Adrenal gland (tissue), 12 donors: ENCODE measurements around the gene ZNF672. TPM values are rescaled to one million over a fixed set of nuclear protein-coding genes. Genes with fewer than 3 reads are reported as not detected.
A peak's percentile ranks its signal among the peaks of the same experiment; 100 is the strongest.

Experiments used
- DNase-seq, 7 donors: peaks; one replicate each; pipeline ENCODE4 v3.0.0-alpha.2; 2019 to 2020
- H3K27ac ChIP-seq, 5 donors: fragments of 200-600 bp; sonication (generic) in 4 of 5; 1 replicate in 3 of 5; 2 replicates in 2 of 5; pipeline versions ENCODE4 v1.5.1 to v1.8.0; 2016 to 2020; ENCODE audit warnings: mild to moderate bottlenecking in 1 of 5
- H3K27me3 ChIP-seq: fragments of 200-600 bp; 2 replicates; pipeline ENCODE4 v1.8.0; 2021
- H3K36me3 ChIP-seq, 2 donors: fragments of 200-600 bp; replicated peaks in 1 of 2; 1 replicate in 1 of 2; 2 replicates in 1 of 2; pipeline versions ENCODE4 v1.5.1 to v1.8.0; 2018 to 2022
- H3K4me1 ChIP-seq, 2 donors: fragments of 200-600 bp; replicated peaks in 1 of 2; 1 replicate in 1 of 2; 2 replicates in 1 of 2; pipeline versions ENCODE4 v1.5.1 to v1.8.0; 2018 to 2021
- H3K4me3 ChIP-seq, 4 donors: fragments of 200-600 bp; sonication (generic) in 3 of 4; one replicate each; pipeline ENCODE4 v1.5.1; 2016 to 2018
- H3K9me3 ChIP-seq, 3 donors: fragments of 200-600 bp; sonication (generic) in 1 of 3; replicated peaks in 1 of 3; 1 replicate in 2 of 3; 2 replicates in 1 of 3; pipeline versions ENCODE4 v1.5.1 to v1.8.0; 2016 to 2021
- CTCF ChIP-seq, 6 experiments: fragments of 450-650 bp in 4 of 6; fragments of 200-600 bp in 2 of 6; sonication (generic) in 1 of 6; IDR thresholded peaks; 1 replicate in 5 of 6; 2 replicates in 1 of 6; pipeline versions ENCODE4 v1.5.1 to v1.8.0; 2016 to 2021; ENCODE audit warnings: antibody characterized with exemption in 6 of 6, mild to moderate bottlenecking in 2 of 6, moderate library complexity in 1 of 6
- POLR2A ChIP-seq, 2 donors: fragments of 450-650 bp; IDR thresholded peaks; one replicate each; pipeline ENCODE4 v1.6.1; 2017; ENCODE audit warnings: antibody characterized with exemption in 2 of 2, mild to moderate bottlenecking in 2 of 2, moderate library complexity in 1 of 2
- WGBS, 4 donors: extraction: QIAGEN DNeasy Blood & Tissue Kit in 2 of 4; methylation state at CpG; one replicate each; pipeline versions ENCODE4 v1.1.5 to v1.1.7; 2013 to 2017; 5-methylcytosine and 5-hydroxymethylcytosine counted together
- intact Hi-C, 2 donors: fragments of 100-400 bp; cut with DNase I; formaldehyde crosslinking; loops; one replicate each; pipeline versions ENCODE4 v1.14.1 to v1.15.0; 2022 to 2023
- polyA plus RNA-seq, 3 donors: library from polyadenylated mRNA; stranded (reverse); fragments of 200-250 nt in 2 of 3; fragments of 350-450 nt in 1 of 3; fragmentation: Illumina TruSeq in 1 of 3; extraction: RNeasy Lipid Tissue Mini Kit (QIAGEN cat#74804) in 1 of 3; gene quantifications; one replicate each; pipeline ENCODE4 v1.2.3, GENCODE V29; 2013 to 2014
- total RNA-seq, 9 donors: library from RNA; depleted of rRNA in 4 of 9; stranded (reverse); fragments of >200 nt in 4 of 9; fragments of 120-200 nt in 1 of 9; fragmentation: NEBNext Ultra II Directional in 1 of 9; extraction: Animal tissue kit (Norgen Biotek cat#: 25700) in 1 of 9; gene quantifications; one replicate each; pipeline versions ENCODE4 v1.1.0 to v1.2.4, GENCODE V29; 2013 to 2023
- donor health status: healthy with polysubstance abuse.
- donor health status: Bipolar disorder and iron deficiency.
- donor health status: DM: yes; HTN: yes; CAD: no.
- donor health status: DM: no; HTN: no; CAD: no.
- donor health status: DM: no; HTN: no; CAD: no.
- donor health status: DM: yes; HTN: yes; CAD: no.

Gene ZNF672
- total and polyA plus RNA-seq, 12 donors = 9.5 to 47.5 (median 29.3) TPM

DNA sequence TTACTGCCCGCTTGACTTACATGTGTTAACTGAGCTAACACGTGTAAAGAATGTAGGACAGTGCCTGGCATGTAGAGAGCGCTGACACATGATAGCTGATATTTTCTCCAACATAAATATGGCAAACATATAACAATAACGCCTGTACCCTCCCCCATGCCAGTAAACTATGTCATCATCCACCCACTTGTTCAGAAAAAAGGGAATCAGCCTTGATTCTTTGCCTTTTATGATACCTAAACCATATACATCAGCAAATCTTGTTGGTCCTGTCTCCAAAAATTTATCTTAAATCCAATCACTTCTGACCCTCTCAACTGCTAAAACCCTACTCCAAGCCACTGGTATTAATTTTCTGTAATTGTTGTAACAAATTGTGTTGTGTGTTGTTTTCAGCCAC lies 22.0 kb downstream of the ZNF672 start:
- 62 to 73% (median 67%) methylated on average over 4 of the region's 4 CpGs for WGBS, 4 donors
- Histone ChIP-seq H3K9me3 (no peaks in the 10 kb centered on the region), H3K36me3 (no peaks in the 10 kb centered on the region), H3K4me3 (no peak overlapping the region), H3K4me1 (peaks cover 20 to 21% of the 10 kb centered on the region in 2 donors), H3K27me3 (no peaks in the 10 kb centered on the region), H3K27ac (peak overlapping the region; percentile 90 to 94 (median 93))
- peak in 1 of 7 donors; percentile 47 for DNase-seq
- TF ChIP-seq CTCF (IDR thresholded peaks at IDR 0.05) = no peak
- no peak for TF ChIP-seq POLR2A (IDR thresholded peaks at IDR 0.05)
- intact Hi-C loops = no loop called here

DNA sequence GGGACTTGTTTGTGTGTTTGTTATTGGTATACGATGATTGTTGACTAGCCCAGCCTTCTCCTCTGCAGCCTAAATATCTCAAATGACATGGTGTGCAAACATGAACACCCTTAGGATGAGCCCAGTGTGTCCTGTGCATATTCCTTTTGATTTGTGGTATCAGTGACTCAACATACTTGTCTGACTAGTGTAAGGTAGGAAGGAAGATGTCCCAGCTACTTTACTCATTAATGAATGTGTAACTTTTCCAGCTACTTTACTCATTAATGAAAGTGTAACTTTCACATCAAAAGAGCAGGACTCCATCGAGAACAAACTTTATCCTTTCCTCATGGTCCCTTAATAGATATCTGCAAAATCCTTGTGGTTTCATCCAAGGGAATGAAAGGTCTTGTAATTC lies 23.6 kb downstream of the ZNF672 start:
- intact Hi-C loops = no loop called here
- H3K27ac ChIP-seq = no peak overlapping the region
- no peak for DNase-seq
- H3K27me3 ChIP-seq = no peaks in the 10 kb centered on the region
- no peaks in the 10 kb centered on the region for H3K36me3 ChIP-seq
- H3K9me3 ChIP-seq = no peaks in the 10 kb centered on the region
- peaks cover 20 to 21% of the 10 kb centered on the region in 2 donors for H3K4me1 ChIP-seq
- TF ChIP-seq POLR2A (IDR thresholded peaks at IDR 0.05) (no peak), CTCF (IDR thresholded peaks at IDR 0.05) (no peak)
- WGBS, 4 donors = 89 to 100% (median 96%) methylated on average over 2 of the region's 2 CpGs
- H3K4me3 ChIP-seq = no peak overlapping the region

- H3K9me3 ChIP-seq = no peaks in the 10 kb centered on the region
- 20 to 30% (median 23%) methylated on average over 3 to 4 of the region's 4 CpGs for WGBS, 4 donors
- intact Hi-C loops = no loop called here
- TF ChIP-seq POLR2A (IDR thresholded peaks at IDR 0.05) (no peak), CTCF (IDR thresholded peaks at IDR 0.05) (no peak)
- H3K36me3 ChIP-seq = no peaks in the 10 kb centered on the region
- peak overlapping the region in 2 of 4 donors; percentile 37 to 74 for H3K4me3 ChIP-seq
- H3K27ac ChIP-seq = peak overlapping the region in 2 of 5 donors; percentile 53 to 77
- H3K27me3 ChIP-seq = no peaks in the 10 kb centered on the region
- DNase-seq = no peak
- peaks cover 16 to 19% of the 10 kb centered on the region in 2 donors for H3K4me1 ChIP-seq
Observed at GRCh38 chr1:248862695-248862997, 24.6 kb downstream of the ZNF672 start.

- TF ChIP-seq CTCF (IDR thresholded peaks at IDR 0.05) = no peak
- peak in 1 of 2 donors; percentile 52 for TF ChIP-seq POLR2A (IDR thresholded peaks at IDR 0.05)
- intact Hi-C loops = no loop called here
- H3K36me3 ChIP-seq = no peaks in the 10 kb centered on the region
- H3K4me3 ChIP-seq = peak overlapping the region in 2 of 4 donors; percentile 37 to 74
- H3K9me3 ChIP-seq = no peaks in the 10 kb centered on the region
- DNase-seq = peak; percentile 83 to 94 (median 91)
- H3K4me1 ChIP-seq = peaks cover 12 to 13% of the 10 kb centered on the region in 2 donors
- WGBS, 4 donors = 4 to 15% (median 5%) methylated on average over 16 to 46 of the region's 46 CpGs
- H3K27ac ChIP-seq = peak overlapping the region in 3 of 5 donors; percentile 18 to 77 (median 53)
- no peaks in the 10 kb centered on the region for H3K27me3 ChIP-seq
Observed at GRCh38 chr1:248862998-248863881, 25.2 kb downstream of the ZNF672 start.
